T-helper 2 cell treated with Interferon-gamma antibody and Interleukin-4, amounts not matched to agents 100 ng/mL and 5 ng/mL, for 36 hours (primary cell): ENCODE measurements around the gene PHF2. TPM values are rescaled to one million over a fixed set of nuclear protein-coding genes. Genes with fewer than 3 reads are reported as not detected.

Experiments used
- intact Hi-C: fragments of 100-400 bp; cut with micrococcal nuclease; formaldehyde crosslinking; loops from one replicate; pipeline ENCODE4 v1.15.1; 2023
- total RNA-seq: library from RNA; stranded (reverse); gene quantifications from 2 replicates; pipeline ENCODE4 v1.2.3, GENCODE V29; 2022

The PHF2 gene
- total RNA-seq, 1 donor from 2014 or later = 29.5 TPM

DNA sequence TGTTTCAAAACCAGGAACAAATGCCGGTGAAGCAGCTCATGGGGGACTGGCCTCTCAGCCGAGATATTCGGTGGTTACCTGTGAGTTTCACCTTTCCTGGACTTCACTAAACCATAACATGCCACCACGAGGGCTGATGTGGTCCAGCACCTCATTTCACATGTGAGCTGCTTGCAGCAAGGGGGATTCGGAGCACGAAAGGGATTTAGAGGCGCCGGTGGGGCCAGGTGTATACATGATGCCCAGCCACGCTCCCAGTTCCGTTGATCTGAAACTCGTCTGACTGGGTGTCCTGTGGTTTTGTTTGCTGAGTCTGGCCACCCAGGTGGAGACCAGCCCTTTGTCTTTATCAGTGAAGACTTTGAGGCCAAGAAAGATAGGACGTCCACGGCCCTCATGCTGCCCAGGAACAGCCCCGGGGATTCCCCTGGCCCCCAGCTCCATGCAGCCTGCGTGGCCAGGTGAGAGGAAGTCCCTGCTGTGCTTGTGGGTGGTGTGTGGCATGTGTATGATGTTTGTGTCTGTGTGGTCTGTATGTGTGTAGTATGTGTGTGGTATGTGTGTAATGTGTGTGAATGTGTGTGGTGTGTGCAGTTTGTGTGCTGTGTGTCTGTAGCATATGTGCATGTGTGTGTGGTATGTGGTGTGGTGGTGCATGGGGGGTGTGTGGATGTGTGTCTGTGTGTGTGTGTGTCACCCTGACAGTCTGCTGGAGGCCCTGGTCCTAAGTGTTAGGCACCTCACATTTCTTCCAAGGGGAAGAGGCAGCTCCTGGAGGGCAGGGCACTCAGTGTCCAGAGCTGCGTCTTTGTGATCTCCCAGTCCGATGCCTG lies 23.4 kb downstream of the PHF2 start:
- intact Hi-C loops = no loop called here

GRCh38 chr9:93600504-93600903 lies 24.1 kb downstream of the PHF2 start:
- intact Hi-C loops = no loop called here

GRCh38 chr9:93601063-93601462 lies 24.7 kb downstream of the PHF2 start:
- intact Hi-C loops = no loop called here

- intact Hi-C loops = no loop called here
These were observed 25.3 kb downstream of the PHF2 start for GRCh38 chr9:93601666-93602065.

- intact Hi-C loops = no loop called here
These were observed 26.6 kb downstream of the PHF2 start for GRCh38 chr9:93603011-93603410.

GRCh38 chr9:93603906-93604326 lies 27.5 kb downstream of the PHF2 start:
- intact Hi-C loops = no loop called here

DNA sequence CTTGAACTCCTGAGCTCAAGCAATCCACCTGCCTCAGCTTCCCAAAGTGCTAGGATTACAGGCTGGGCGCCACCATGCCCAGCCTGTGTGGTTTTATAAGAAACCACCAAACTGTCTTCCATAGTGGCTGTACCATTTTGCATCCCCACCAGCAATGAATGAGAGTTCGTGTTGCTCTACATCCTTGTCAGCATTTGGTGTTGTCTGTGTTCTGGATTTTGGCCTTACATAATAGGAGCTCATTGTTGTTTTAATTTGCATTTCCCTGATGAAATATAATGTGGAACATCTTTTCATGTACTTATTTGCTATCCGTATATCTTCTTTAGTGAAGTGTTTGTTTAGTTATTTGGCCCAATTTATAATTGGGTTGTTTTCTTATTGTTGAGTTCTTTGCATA lies 29.8 kb downstream of the PHF2 start:
- intact Hi-C loops = no loop called here

DNA sequence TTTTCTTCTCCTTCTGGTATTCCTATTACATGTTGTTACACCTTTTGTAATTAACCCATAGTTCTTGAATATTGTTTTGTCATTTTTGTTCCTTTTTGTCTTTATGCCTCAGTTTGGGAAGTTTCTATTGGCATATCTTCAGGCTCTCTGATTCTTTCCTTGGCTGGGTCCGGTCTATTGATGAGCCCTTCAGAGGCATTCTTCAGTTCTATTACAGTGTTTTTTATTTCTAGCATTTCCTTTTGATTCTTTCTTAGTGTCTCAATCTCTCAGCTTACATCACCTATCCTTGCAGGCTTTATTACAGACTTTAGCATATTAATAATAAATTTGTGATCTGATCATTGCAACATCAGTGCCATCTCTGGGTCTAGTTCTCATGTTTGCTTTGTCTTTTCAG lies 33.8 kb downstream of the PHF2 start:
- intact Hi-C loops = no loop called here

GRCh38 chr9:93612052-93612795 lies 35.8 kb downstream of the PHF2 start:
- intact Hi-C loops = no loop called here

DNA sequence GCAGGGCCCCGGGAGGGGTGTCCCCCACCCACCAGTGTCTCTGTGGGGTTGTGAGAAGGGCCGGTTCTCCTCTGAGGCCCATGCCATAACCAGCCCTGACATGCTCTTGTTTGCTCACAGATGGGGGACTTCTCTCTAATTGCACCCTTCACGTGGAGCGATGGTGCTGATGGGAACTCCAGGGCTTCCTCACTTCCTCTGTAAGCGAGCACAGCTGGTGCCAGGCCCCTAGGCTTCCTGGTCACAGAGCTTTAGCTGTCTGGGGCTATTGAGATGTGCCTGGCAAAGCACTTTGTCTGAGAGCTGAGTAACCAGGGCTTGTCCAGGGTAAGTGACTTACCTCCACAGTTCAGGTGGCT lies 36.4 kb downstream of the PHF2 start:
- intact Hi-C loops = no loop called here

DNA sequence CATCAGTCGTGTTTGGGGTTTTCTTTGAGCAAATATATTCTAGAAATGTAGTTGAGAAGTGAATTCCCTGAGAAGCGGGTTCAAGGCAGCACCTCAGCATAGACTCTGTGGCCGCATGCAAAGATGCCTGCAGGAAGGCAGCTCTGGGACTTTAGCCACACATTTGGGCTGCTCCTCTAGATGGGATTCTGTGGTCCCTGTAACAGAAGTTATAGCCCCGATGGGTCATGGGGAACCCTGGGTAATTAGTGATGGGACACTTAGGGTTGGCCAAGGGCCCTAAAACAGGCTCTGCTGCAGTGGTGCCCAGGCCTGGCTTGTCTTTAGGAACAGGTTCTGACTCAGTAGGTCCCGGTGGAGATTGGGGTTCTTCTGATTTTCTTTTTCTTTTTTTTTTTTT lies 36.8 kb downstream of the PHF2 start:
- intact Hi-C loops = no loop called here

DNA sequence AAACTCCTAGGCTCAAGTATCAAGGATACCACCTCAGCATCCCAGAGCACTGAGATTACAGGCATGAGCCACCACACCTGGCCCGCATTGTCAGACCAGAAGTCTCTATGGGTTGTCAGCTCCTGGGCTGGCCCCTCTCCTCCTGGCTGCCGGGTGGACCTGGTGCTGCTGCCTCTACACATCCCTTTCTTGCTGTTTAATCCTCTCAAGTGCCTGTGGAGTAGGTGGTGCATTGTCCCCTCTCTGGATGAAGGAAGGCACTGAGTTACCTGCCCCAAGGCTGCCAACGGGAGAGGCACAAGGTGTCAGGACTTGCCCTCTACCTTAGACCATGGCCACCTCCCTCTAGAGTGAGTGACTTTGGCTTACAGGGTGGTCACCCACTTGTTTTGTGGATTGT lies 37.4 kb downstream of the PHF2 start:
- intact Hi-C loops = no loop called here

DNA sequence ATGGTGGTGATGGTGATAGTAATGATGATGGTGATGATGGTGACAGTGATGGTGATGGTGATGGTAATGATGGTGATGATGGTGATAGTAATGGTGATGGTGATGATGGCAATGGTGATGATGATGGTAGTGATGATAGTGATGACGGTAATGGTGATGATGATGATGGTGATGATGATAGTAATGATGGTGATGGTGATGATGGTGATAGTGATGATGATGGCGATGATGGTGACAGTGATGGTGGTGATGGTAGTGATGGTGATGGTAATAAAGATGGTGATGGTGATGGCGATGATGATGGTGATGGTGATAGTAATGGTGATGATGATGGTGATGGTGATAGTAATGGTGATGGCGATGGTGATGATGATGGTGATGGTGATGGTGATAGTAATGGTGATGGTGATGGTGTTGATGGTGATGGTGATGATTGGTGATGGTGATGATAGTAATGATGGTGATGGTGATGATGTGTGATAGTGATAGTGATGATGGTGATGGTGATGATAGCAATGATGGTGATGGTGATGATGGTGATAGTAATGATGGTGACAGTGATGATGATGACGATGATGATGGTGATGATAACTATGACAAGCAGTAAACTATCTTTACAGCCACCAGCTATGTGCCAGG lies 38.6 kb downstream of the PHF2 start:
- intact Hi-C loops = no loop called here

DNA sequence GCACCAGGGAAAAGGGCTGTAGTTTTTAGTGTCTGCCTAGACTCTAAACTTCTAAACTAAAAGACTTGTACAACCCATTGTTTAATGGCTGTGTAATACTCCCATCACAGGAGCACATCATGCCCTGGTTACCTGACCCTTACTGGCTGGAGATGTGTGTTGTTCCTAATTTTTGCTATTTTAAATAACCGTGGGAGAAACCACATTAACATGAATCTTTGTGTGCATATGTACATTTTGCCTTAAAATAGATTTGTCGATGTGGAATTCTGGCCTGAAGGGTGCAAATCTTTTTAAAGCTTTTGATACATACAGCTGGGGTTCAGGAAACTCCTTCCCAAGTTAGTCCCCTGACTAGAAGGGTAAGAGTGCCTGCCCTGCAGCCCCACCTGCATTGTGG lies 39.7 kb downstream of the PHF2 start:
- intact Hi-C loops = no loop called here

- intact Hi-C loops = no loop called here
These were observed 40.9 kb downstream of the PHF2 start for GRCh38 chr9:93617273-93617672.

- intact Hi-C loops = no loop called here
These were observed 42.9 kb downstream of the PHF2 start for GRCh38 chr9:93619272-93619775.

- intact Hi-C loops = no loop called here
These were observed 43.7 kb downstream of the PHF2 start for GRCh38 chr9:93620041-93620506.

- intact Hi-C loops = no loop called here
These were observed 44.8 kb downstream of the PHF2 start for GRCh38 chr9:93620881-93621820.

DNA sequence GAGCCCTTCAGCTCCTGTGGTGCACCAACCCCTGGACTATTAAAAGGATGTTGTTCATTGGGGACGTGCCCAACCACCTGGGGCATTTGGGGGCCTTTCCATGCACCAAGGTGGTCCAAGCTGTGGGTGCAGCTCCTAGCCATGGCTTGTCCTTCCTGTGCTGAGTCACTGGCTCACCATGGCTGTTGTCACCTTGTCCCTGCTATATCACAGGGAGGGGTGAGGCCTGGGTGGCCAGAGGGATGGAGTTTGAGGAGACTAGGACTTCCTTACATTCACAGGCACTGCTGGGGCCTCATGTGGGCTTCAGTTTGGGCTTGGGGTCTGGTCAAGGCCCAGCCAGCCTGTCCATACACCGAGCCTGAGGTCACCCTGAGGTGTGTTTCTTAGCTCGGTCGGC lies 45.5 kb downstream of the PHF2 start:
- intact Hi-C loops = no loop called here

GRCh38 chr9:93622691-93623090 lies 46.3 kb downstream of the PHF2 start:
- intact Hi-C loops = no loop called here

DNA sequence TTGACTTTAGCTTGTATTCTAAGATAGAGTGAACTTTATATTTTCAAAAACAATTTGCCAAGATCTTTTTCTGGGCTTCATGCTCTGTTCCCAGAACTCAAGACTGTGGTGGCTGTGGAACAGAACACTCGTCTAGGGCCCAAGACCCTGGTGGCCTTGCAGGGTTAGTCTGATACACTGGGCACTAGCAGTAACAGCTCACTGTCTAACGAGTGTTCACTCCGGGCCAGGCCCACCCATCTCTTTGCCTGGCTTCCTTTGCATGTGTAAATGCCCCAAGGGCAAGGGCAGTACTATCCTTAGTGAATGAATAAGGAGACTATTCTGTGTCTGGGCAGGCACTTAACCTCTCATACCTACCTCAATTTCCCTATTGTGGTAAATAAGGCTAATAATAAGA lies 47.4 kb downstream of the PHF2 start:
- intact Hi-C loops = no loop called here
